HFF-Myc (cell line): ENCODE measurements around the gene ZFX.
"Not testable (repeated sequence)": the region's sequence is repeated elsewhere in the genome, so short reads cannot be mapped to it uniquely, and the experiment has no call there.

ENCODE experiments used
- DNase-seq: peaks from one replicate; pipeline ENCODE4 v3.0.0-alpha.2; 2011; ENCODE audit warnings: low read depth; ENCODE audit errors: extremely low read depth
- H3K4me3 ChIP-seq: replicated peaks from 2 replicates; pipeline ENCODE4 v1.5.1; 2011; ENCODE audit warnings: low read depth, mild to moderate bottlenecking, control low read depth, low read length
- TF ChIP-seq, protein P1 (sequence below): IDR thresholded peaks from 2 replicates; pipeline ENCODE4 v1.5.1; 2012; ENCODE audit warnings: mild to moderate bottlenecking, low read depth, low read length, control low read depth; ENCODE audit errors: missing control alignments

ZFX gene

DNA sequence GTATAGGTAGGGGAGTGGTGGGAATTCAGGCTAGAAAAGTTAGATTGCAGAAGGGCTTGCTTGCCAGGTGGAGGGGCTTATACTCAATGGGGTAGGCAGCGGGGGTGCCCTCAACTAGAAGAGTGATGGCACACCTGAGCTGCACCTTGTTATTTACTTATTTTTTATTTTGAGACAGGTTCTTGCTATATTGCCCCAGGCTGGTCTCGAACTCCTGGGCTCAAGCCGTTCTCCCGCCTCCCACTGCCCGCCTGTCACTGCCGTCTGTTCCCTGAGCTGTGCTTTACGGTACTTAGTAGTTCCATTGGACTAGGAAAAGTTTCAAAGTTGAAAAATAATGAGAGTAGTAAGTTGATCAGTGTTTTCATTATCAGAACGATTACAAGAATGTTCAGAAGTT, 2.0 kb downstream of the ZFX start:
- TF ChIP-seq, protein P1, sequence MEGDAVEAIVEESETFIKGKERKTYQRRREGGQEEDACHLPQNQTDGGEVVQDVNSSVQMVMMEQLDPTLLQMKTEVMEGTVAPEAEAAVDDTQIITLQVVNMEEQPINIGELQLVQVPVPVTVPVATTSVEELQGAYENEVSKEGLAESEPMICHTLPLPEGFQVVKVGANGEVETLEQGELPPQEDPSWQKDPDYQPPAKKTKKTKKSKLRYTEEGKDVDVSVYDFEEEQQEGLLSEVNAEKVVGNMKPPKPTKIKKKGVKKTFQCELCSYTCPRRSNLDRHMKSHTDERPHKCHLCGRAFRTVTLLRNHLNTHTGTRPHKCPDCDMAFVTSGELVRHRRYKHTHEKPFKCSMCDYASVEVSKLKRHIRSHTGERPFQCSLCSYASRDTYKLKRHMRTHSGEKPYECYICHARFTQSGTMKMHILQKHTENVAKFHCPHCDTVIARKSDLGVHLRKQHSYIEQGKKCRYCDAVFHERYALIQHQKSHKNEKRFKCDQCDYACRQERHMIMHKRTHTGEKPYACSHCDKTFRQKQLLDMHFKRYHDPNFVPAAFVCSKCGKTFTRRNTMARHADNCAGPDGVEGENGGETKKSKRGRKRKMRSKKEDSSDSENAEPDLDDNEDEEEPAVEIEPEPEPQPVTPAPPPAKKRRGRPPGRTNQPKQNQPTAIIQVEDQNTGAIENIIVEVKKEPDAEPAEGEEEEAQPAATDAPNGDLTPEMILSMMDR: no peak
- no peak for DNase-seq
- peak overlapping the region; percentile 67 for H3K4me3 ChIP-seq

DNA sequence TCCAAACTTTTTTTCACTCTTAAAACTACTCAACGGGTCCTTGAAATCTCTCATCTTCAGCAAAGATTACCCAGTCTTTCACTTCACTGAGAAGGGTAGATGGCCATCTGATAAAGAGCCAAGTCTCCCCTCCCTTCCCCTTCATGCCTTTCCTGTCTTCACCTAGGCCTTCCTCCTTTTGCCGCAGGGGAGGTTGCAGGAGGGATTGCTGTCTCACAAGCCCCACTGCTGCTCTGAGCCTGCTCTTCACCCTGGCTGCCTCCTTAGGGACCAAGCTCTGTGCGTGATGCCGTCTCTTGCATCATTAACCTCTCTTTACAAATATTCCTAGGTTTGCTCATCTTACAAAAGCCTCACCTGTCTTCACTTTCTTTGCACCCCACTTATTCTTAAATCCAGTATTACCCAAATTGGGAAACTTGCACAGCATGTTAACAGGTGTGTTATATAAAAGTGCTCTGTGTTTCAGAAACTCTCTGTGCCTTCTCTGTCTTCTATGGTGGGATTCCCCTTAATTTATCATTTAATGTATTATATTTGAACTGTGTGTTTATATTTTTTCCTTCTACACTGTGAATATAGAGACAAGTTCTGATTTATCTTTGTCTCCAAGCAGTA, 3.8 kb downstream of the ZFX start:
- TF ChIP-seq, protein P1: no peak
- H3K4me3 ChIP-seq: peak overlapping the region; percentile 11; the same call in 1 of the 2 replicates
- no peak for DNase-seq

DNA sequence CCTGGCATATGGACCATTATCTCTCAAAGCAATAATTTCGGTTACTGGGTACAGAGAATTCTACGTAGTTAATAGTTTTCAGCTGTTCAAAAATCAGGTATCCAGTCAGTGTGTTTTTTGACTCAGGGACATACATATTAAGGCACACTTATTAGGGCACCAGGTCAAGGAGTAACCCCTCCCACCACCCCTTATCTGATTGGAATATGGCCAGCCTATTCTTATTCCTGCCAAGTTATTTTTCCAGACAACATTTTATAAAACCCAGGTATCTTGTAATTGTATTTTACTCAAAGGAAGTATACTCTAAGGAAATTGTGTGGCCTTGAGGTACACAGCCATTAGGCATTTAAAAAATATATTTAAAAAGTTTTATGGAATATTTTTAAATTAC, 4.3 kb downstream of the ZFX start:
- TF ChIP-seq, protein P1: no peak
- DNase-seq: no peak
- H3K4me3 ChIP-seq: no peak overlapping the region

- DNase-seq: no peak
- TF ChIP-seq, protein P1: no peak
- H3K4me3 ChIP-seq: no peak overlapping the region
Observed at GRCh38 chrX:24154490-24155034, 5.0 kb downstream of the ZFX start.

GRCh38 chrX:24155747-24156146, 6.2 kb downstream of the ZFX start:
- DNase-seq, H3K4me3 ChIP-seq: not testable (repeated sequence)

GRCh38 chrX:24156177-24156576, 6.6 kb downstream of the ZFX start:
- H3K4me3 ChIP-seq: no peak overlapping the region
- TF ChIP-seq, protein P1: no peak
- no peak for DNase-seq

GRCh38 chrX:24158881-24159280, 9.4 kb downstream of the ZFX start:
- no peak overlapping the region for H3K4me3 ChIP-seq
- no peak for DNase-seq
- TF ChIP-seq, protein P1: no peak
